Measurements from ENCODE around the gene SPATA9.
"Not testable (repeated sequence)": the region's sequence is repeated elsewhere in the genome, so short reads cannot be mapped to it uniquely, and the experiment has no call there.

The SPATA9 gene

DNA sequence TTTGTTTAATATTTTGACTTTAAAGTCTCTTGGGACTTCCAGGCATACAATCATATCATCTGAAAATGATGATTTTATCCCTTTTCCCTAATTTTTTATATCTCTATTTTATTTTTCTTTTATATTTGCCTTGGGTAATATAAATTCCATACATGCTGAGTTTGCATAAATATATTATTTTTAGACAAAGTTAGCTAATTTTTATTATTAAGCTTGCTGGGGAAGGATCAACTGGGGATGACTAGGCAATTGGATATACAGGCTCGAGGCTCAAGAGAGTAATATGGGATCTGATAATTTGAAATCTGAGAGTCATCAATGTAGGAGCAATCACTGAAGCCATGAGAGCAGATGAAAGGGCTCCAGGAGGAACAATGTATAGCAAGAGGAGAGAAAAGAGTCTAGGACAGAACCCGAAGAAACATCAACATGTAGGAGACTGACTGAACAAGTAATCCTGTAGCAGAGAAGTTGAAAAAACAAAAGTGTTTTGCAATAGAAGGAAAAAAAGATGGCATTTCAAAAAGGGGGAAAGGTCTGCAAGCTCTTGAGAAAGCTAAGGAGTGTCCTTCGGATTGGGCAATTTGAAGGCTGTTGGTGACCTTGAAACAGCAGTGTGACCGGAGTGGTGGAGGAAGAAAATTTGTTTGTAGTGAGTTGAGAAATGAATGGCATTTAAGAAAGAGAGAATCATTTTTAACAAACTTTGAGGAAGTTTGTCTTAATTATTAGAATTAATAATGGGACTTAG, 31.3 kb upstream of the SPATA9 start:
- Histone ChIP-seq H3K4me1 (ENCODE audit: control insufficient read depth, insufficient read depth, low read length) (peaks cover 1% of the 10 kb centered on the region; the same call in 1 of the 2 replicates), H3K4me3 (ENCODE audit: low read length) (no peak overlapping the region), H3K27me3 (ENCODE audit: control insufficient read depth, insufficient read depth, low read length) (no peaks in the 10 kb centered on the region; the same call in 1 of the 2 replicates), H3K27ac (ENCODE audit: low read length) (no peak overlapping the region), H3K36me3 (ENCODE audit: control insufficient read depth, insufficient read depth, low read length) (no peaks in the 10 kb centered on the region), H3K9me3 (ENCODE audit: control insufficient read depth, insufficient read depth, low read length) (no peaks in the 10 kb centered on the region)
- WGBS (ENCODE audit: insufficient coverage, insufficient read length): 100% methylated on average over 1 of the region's 4 CpGs
- no peak for DNase-seq (ENCODE audit: low read depth, low spot score)

DNA sequence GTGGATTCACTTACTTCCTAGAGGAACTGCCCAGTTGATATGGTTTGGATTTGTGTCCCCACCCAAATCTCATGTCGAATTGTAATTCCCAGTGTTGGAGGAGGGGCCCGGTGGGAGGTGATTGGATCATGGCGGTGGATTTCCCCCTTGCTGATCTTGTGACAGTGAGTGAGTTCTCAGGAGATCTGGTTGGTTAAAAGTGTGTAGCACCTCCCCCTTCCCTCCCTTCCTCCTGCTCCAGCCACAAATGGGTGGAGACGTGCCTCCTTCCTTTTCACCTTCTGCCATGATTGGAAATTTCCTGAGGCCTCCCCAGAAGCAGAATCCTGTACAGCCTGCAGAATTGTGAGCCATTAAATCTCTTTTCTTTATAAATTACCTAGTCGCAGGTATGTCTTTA, 30.5 kb upstream of the SPATA9 start:
- H3K4me1 ChIP-seq (ENCODE audit: control insufficient read depth, insufficient read depth, low read length); H3K4me3 ChIP-seq (ENCODE audit: low read length); H3K9me3 ChIP-seq (ENCODE audit: control insufficient read depth, insufficient read depth, low read length); H3K36me3 ChIP-seq (ENCODE audit: control insufficient read depth, insufficient read depth, low read length); H3K27ac ChIP-seq (ENCODE audit: low read length); DNase-seq (ENCODE audit: low read depth, low spot score); H3K27me3 ChIP-seq (ENCODE audit: control insufficient read depth, insufficient read depth, low read length): not testable (repeated sequence)
- WGBS (ENCODE audit: insufficient coverage, insufficient read length): no CpG with 5 or more reads among the region's 5 CpGs

DNA sequence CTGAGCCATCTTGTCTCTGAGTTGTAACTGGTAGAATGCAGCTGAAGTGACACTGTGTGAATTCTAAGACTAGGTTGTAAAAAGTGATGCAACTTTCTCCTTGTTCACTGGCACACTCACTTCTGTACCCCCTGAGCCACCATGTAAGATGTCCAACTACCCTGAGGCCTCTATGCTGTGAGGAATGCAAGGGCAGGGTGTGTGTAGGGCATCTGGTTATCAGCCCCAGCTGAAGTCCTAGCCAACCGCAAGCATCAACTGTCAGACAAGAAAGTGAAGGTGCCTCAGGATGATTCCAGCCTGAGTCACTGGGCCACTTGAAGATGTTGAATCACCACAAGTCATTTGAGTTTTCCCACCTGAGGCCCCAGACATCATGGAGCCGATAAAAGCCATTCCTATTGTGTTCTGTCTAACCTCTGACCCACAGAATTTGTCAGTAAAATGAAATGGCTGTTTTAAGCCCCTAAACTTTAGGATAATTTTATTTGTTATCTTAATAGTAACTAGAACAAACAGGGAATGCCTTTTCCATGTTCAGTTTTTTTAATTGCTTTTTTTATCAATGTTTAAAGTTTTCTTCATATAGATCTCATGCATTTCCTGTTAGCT, 29.7 kb upstream of the SPATA9 start:
- no peak overlapping the region for H3K27ac ChIP-seq (ENCODE audit: low read length)
- no peaks in the 10 kb centered on the region; the same call in 1 of the 2 replicates for H3K27me3 ChIP-seq (ENCODE audit: control insufficient read depth, insufficient read depth, low read length)
- H3K36me3 ChIP-seq (ENCODE audit: control insufficient read depth, insufficient read depth, low read length): no peaks in the 10 kb centered on the region
- no peaks in the 10 kb centered on the region for H3K9me3 ChIP-seq (ENCODE audit: control insufficient read depth, insufficient read depth, low read length)
- WGBS (ENCODE audit: insufficient coverage, insufficient read length): no CpG with 5 or more reads among the region's 2 CpGs
- peaks cover 1% of the 10 kb centered on the region; the same call in 1 of the 2 replicates for H3K4me1 ChIP-seq (ENCODE audit: control insufficient read depth, insufficient read depth, low read length)
- no peak overlapping the region for H3K4me3 ChIP-seq (ENCODE audit: low read length)
- no peak for DNase-seq (ENCODE audit: low read depth, low spot score)

DNA sequence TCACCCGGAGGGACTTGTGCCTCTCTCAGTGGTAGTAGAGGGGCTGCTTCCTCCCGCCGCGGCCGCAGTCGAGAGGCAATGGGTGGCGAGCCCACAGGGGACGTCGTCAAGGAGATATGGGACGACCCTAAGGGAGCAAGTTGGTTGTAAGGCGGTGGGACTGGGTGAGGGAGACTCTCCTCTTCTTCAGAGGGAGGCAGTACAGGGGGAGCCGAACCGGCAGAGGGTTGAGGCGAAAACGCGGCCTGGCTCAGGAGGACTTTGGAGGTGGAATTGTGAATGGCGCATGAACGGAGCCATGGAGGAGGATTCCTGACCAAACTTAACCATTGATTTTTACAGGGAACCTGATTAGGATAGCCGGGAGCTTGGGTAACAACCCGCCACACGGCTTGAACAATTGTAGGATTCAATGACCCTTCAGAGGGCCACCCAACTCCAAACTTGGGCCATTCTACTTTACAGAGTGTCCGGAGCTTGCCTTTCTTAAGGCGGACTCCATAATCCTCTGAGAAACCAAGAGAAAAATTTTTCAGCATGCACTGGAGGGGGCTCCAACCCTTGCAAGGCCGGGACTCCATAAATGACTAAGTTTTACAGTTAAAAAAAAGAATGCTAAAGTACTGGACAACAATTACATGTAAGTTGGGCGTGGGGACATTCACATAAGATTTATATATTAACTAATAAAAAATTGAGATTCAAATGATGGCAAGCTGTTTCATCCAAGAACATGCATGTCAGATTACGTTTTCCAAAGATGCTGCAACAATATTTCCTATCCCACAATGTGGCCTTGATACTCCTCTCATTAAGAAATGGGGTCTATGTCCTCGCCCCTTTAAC, 28.9 kb upstream of the SPATA9 start:
- Histone ChIP-seq H3K4me3 (ENCODE audit: low read length) (peak overlapping the region; percentile 41; the same call in 1 of the 2 replicates), H3K27me3 (ENCODE audit: control insufficient read depth, insufficient read depth, low read length) (no peaks in the 10 kb centered on the region; the same call in 1 of the 2 replicates), H3K36me3 (ENCODE audit: control insufficient read depth, insufficient read depth, low read length) (no peaks in the 10 kb centered on the region), H3K27ac (ENCODE audit: low read length) (no peak overlapping the region), H3K9me3 (ENCODE audit: control insufficient read depth, insufficient read depth, low read length) (no peaks in the 10 kb centered on the region), H3K4me1 (ENCODE audit: control insufficient read depth, insufficient read depth, low read length) (peaks cover 1% of the 10 kb centered on the region; the same call in 1 of the 2 replicates)
- WGBS (ENCODE audit: insufficient coverage, insufficient read length): no CpG with 5 or more reads among the region's 27 CpGs
- DNase-seq (ENCODE audit: low read depth, low spot score): no peak

DNA sequence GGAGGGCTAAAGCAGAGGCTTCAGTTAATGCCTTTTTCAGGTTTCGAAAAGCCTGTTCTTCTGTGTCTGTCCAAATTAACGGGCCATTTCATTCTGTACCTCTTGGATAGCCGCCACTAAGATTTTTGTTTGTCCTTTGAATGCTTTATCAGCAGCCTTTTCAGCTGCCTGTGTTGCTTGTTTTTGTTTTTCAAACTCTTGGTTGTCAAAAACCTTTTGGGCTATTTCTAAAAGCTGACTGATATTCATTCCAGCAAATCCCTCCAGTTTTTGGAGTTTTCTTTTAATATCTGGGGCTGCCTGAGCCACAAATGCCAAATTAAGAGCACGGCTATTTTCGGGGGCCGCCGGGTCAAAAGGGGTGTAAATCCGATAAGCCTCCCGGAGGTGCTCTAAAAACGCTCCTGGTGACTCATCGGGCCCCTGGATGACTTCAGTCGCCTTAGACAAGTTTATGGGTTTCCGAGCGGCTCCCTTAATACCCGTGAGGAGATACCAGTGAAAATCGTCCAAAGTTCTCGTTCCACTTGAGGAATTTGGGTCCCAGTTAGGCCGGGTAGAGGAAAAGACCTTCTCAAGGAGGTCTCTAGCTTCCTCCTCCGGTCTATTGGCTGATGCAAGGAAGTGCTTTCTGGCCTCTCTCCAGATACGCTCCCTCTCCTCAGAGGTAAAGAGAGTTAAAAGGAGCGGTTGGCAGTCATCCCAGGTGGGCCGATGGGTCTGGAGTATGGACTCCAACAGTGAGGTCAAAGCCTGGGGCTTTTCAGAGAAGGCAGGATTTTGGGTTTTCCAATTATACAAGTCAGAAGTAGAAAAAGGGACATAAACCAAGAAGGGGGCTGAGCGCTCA, 28.1 kb upstream of the SPATA9 start:
- not testable (repeated sequence) for DNase-seq (ENCODE audit: low read depth, low spot score); H3K27ac ChIP-seq (ENCODE audit: low read length)
- WGBS (ENCODE audit: insufficient coverage, insufficient read length): no CpG with 5 or more reads among the region's 23 CpGs

DNA sequence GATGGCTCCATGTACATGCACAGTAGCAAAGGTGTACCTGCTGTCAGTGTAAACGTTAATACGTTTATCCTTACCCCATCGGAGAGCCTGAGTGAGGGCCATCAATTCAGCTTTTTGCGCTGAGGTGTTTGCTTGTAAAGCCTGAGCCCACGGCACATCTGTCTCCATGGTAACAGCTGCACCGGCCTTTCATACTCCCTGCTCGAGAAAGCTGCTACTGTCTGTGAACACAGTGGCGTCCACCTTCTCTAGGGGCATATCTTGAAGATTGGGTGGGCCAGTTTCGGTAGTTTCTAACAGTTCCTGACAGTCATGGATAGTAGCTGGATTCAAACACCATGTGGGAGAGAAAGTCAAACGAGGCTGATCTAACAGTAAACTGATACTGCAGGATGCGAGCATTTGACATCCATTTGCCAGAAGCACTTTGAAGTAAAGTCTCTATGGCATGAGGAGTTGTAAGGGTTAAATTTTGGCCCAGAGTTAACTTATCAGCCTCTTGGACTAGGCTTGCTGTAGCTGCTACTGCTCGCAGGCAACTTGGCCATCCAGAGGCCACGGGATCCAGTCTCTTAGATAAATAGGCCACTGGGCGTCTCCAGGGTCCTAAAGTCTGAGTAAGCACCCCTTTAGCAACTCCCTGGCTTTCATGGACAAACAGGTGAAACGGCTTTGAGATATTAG, 27.3 kb upstream of the SPATA9 start:
- H3K9me3 ChIP-seq (ENCODE audit: control insufficient read depth, insufficient read depth, low read length): no peaks in the 10 kb centered on the region
- no peak overlapping the region for H3K27ac ChIP-seq (ENCODE audit: low read length)
- no peak for DNase-seq (ENCODE audit: low read depth, low spot score)
- no peaks in the 10 kb centered on the region for H3K36me3 ChIP-seq (ENCODE audit: control insufficient read depth, insufficient read depth, low read length)
- peaks cover 1% of the 10 kb centered on the region; the same call in 1 of the 2 replicates for H3K4me1 ChIP-seq (ENCODE audit: control insufficient read depth, insufficient read depth, low read length)
- no peaks in the 10 kb centered on the region; the same call in 1 of the 2 replicates for H3K27me3 ChIP-seq (ENCODE audit: control insufficient read depth, insufficient read depth, low read length)
- no CpG with 5 or more reads among the region's 15 CpGs for WGBS (ENCODE audit: insufficient coverage, insufficient read length)
- no peak overlapping the region for H3K4me3 ChIP-seq (ENCODE audit: low read length)

More for the DNA sequence above, 28.1 kb upstream of the SPATA9 start:
- peak overlapping the region; percentile 41; the same call in 1 of the 2 replicates for H3K4me3 ChIP-seq (ENCODE audit: low read length)
- H3K4me1 ChIP-seq (ENCODE audit: control insufficient read depth, insufficient read depth, low read length); H3K27me3 ChIP-seq (ENCODE audit: control insufficient read depth, insufficient read depth, low read length); H3K9me3 ChIP-seq (ENCODE audit: control insufficient read depth, insufficient read depth, low read length); H3K36me3 ChIP-seq (ENCODE audit: control insufficient read depth, insufficient read depth, low read length): not testable (repeated sequence)

DNA sequence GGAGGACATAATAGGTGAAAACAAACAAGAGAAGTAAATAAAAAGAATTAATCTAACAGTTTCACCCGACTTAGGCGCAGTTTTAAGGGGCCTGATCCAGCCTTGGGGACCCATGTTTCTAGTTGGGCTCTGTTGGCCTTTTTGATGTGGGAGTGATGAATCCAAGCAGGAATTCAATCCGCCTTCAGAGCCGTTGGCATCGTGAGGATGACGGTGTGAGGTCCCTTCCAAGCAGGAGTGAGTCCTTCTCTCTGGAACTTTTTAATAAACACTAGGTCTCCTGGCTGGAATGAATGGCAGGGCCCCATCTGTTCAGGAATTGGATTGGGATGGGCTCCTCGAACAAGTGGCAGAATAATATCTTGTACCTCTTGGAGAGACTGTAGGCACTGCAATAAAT, 26.1 kb upstream of the SPATA9 start:
- Histone ChIP-seq H3K36me3 (ENCODE audit: control insufficient read depth, insufficient read depth, low read length) (no peaks in the 10 kb centered on the region), H3K4me3 (ENCODE audit: low read length) (no peak overlapping the region), H3K4me1 (ENCODE audit: control insufficient read depth, insufficient read depth, low read length) (peaks cover 1% of the 10 kb centered on the region; the same call in 1 of the 2 replicates), H3K9me3 (ENCODE audit: control insufficient read depth, insufficient read depth, low read length) (no peaks in the 10 kb centered on the region), H3K27me3 (ENCODE audit: control insufficient read depth, insufficient read depth, low read length) (no peaks in the 10 kb centered on the region; the same call in 1 of the 2 replicates), H3K27ac (ENCODE audit: low read length) (no peak overlapping the region)
- WGBS (ENCODE audit: insufficient coverage, insufficient read length): no CpG with 5 or more reads among the region's 7 CpGs
- no peak for DNase-seq (ENCODE audit: low read depth, low spot score)

DNA sequence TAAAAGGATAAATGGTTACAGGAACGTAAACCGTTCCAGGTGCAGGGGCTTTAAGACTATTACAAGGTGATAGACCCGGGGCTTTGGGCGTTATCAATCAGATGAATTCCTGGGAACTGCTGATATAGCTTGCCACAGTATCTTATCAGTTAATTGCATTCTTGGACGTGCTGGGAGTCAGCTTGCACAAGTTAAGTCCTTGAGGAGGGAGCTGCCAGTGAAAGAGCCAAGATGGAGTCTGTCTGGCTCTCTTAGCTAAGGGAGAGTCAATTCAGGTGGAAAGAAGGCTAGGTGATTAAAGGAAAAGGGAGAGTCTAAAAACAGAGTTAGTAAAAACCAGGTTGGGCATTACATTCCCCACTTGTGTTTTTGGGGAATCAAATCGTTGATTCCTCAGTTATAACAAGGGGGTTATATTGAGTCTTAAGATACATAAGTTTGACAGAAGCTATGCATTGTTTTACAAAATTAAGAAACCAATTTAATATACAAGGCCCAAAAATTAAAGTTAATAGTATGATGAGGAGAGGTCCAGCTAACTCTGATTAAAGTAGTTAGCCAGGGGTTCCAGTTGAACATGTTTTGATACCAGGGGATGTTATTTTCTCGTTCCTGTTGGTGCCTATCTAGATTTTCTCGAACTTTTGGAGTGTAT, 24.9 kb upstream of the SPATA9 start:
- not testable (repeated sequence) for H3K9me3 ChIP-seq (ENCODE audit: control insufficient read depth, insufficient read depth, low read length); H3K27ac ChIP-seq (ENCODE audit: low read length); H3K27me3 ChIP-seq (ENCODE audit: control insufficient read depth, insufficient read depth, low read length); H3K4me1 ChIP-seq (ENCODE audit: control insufficient read depth, insufficient read depth, low read length); H3K36me3 ChIP-seq (ENCODE audit: control insufficient read depth, insufficient read depth, low read length); DNase-seq (ENCODE audit: low read depth, low spot score); H3K4me3 ChIP-seq (ENCODE audit: low read length)
- no CpG with 5 or more reads among the region's 8 CpGs for WGBS (ENCODE audit: insufficient coverage, insufficient read length)

DNA sequence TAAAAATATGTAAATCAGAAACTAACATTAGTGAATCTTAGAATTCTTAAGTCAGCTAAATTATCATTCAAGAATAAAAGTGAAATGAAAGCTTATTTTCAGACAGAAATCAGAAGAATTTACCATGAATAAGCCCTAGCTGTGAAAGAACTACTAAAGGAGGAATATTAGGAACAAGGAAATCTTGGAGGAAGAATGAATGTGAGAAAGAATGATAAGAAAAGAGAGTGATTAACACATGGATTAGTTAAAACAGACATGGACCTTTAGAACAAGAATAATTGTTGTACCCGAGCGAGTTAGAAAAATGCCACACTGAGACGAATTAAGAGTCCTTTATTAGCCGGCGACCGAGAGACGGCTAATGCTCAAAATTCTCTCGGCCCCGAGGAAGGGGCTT, 24.3 kb upstream of the SPATA9 start:
- no peak for DNase-seq (ENCODE audit: low read depth, low spot score)
- Histone ChIP-seq H3K27ac (ENCODE audit: low read length) (no peak overlapping the region), H3K9me3 (ENCODE audit: control insufficient read depth, insufficient read depth, low read length) (no peaks in the 10 kb centered on the region), H3K27me3 (ENCODE audit: control insufficient read depth, insufficient read depth, low read length) (no peaks in the 10 kb centered on the region; the same call in 1 of the 2 replicates), H3K4me3 (ENCODE audit: low read length) (no peak overlapping the region), H3K36me3 (ENCODE audit: control insufficient read depth, insufficient read depth, low read length) (no peaks in the 10 kb centered on the region), H3K4me1 (ENCODE audit: control insufficient read depth, insufficient read depth, low read length) (no peaks in the 10 kb centered on the region)
- WGBS (ENCODE audit: insufficient coverage, insufficient read length): no CpG with 5 or more reads among the region's 9 CpGs

Measured in iPS DF 6.9 (cell line).